Measurements from ENCODE around the gene F11R. TPM values are rescaled to one million over a fixed set of nuclear protein-coding genes. Genes with fewer than 3 reads are reported as not detected.
"Not testable (repeated sequence)": the region's sequence is repeated elsewhere in the genome, so short reads cannot be mapped to it uniquely, and the experiment has no call there.

F11R gene
- total RNA-seq, 1 donor from 2014 or later: 87.0 TPM

GRCh38 chr1:161017756-161018630 is 3.0 kb downstream of the F11R start:
- Histone ChIP-seq H3K27me3 (ENCODE audit: control insufficient read depth, insufficient read depth, low read length) (no peaks in the 10 kb centered on the region), H3K4me3 (ENCODE audit: low read depth, low read length) (no peak overlapping the region), H3K36me3 (ENCODE audit: control insufficient read depth, insufficient read depth, low read length) (no peaks in the 10 kb centered on the region)
- no peak for DNase-seq (ENCODE audit: low read depth)
- TF ChIP-seq CTCF (IDR thresholded peaks at IDR 0.05; ENCODE audit: insufficient read depth, low read length, poor library complexity, severe bottlenecking): no peak

GRCh38 chr1:161017181-161017580 is 3.8 kb downstream of the F11R start:
- H3K36me3 ChIP-seq (ENCODE audit: control insufficient read depth, insufficient read depth, low read length); H3K27me3 ChIP-seq (ENCODE audit: control insufficient read depth, insufficient read depth, low read length); H3K4me3 ChIP-seq (ENCODE audit: low read depth, low read length); DNase-seq (ENCODE audit: low read depth): not testable (repeated sequence)

- H3K4me3 ChIP-seq (ENCODE audit: low read depth, low read length); H3K27me3 ChIP-seq (ENCODE audit: control insufficient read depth, insufficient read depth, low read length); H3K36me3 ChIP-seq (ENCODE audit: control insufficient read depth, insufficient read depth, low read length); DNase-seq (ENCODE audit: low read depth): not testable (repeated sequence)
Measured at GRCh38 chr1:161016683-161017082, 4.3 kb downstream of the F11R start.

- no peak for DNase-seq (ENCODE audit: low read depth)
Measured at GRCh38 chr1:161013488-161014230, 7.3 kb downstream of the F11R start.

GRCh38 chr1:161013131-161013487 is 7.8 kb downstream of the F11R start:
- TF ChIP-seq CTCF (IDR thresholded peaks at IDR 0.05; ENCODE audit: insufficient read depth, low read length, poor library complexity, severe bottlenecking): no peak
- Histone ChIP-seq H3K36me3 (ENCODE audit: control insufficient read depth, insufficient read depth, low read length) (no peaks in the 10 kb centered on the region), H3K4me3 (ENCODE audit: low read depth, low read length) (no peak overlapping the region), H3K27me3 (ENCODE audit: control insufficient read depth, insufficient read depth, low read length) (no peaks in the 10 kb centered on the region)
- DNase-seq (ENCODE audit: low read depth): no peak

More at GRCh38 chr1:161013488-161014230, 7.3 kb downstream of the F11R start:
- no peaks in the 10 kb centered on the region for H3K27me3 ChIP-seq (ENCODE audit: control insufficient read depth, insufficient read depth, low read length)
- no peak for TF ChIP-seq CTCF (IDR thresholded peaks at IDR 0.05; ENCODE audit: insufficient read depth, low read length, poor library complexity, severe bottlenecking)
- no peaks in the 10 kb centered on the region for H3K36me3 ChIP-seq (ENCODE audit: control insufficient read depth, insufficient read depth, low read length)
- H3K4me3 ChIP-seq (ENCODE audit: low read depth, low read length): no peak overlapping the region

- no peak for DNase-seq (ENCODE audit: low read depth)
- no peak overlapping the region for H3K4me3 ChIP-seq (ENCODE audit: low read depth, low read length)
- H3K27me3 ChIP-seq (ENCODE audit: control insufficient read depth, insufficient read depth, low read length): no peaks in the 10 kb centered on the region
- TF ChIP-seq CTCF (IDR thresholded peaks at IDR 0.05; ENCODE audit: insufficient read depth, low read length, poor library complexity, severe bottlenecking): no peak
- no peaks in the 10 kb centered on the region for H3K36me3 ChIP-seq (ENCODE audit: control insufficient read depth, insufficient read depth, low read length)
Measured at GRCh38 chr1:161012420-161012819, 8.5 kb downstream of the F11R start.

Data from kidney epithelial cell (primary cell).